Astrocyte of the hippocampus (primary cell): ENCODE data around the gene TSPYL4.

Source experiments
- DNase-seq: peaks from one replicate; pipeline ENCODE4 v3.0.0; 2011; ENCODE audit warnings: low read depth, low spot score

TSPYL4 gene

DNA sequence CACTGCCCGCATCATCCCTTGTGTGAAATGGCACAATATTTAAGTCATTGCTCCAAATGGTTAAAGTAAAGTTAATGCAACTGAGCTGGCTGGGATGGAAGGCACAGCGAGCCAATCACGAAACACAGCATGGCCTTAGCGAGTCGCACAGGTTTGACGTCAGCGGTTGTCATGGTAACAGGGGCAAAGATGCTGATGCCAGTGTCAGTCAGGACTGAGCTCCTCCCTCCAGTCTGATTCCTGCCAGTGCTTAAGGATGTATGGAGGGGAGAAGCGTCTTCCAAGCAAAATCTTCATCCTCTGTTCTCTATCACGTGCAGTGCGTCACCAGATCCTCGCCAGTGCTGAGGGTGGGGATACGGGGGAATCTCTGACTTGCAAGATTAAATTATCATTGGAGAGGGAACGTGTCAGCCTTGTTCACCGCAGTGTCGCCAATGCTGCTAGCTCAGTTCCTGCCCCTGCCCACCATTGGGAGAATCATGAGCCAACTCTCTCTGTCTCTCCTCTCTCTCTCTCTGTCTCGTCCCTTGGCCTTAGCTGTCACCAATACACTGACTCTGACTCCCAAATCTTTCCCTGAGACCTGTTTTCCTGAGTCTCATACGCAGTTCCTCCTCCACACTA is 24.5 kb downstream of the TSPYL4 start:
- peak; percentile 97 for DNase-seq

DNA sequence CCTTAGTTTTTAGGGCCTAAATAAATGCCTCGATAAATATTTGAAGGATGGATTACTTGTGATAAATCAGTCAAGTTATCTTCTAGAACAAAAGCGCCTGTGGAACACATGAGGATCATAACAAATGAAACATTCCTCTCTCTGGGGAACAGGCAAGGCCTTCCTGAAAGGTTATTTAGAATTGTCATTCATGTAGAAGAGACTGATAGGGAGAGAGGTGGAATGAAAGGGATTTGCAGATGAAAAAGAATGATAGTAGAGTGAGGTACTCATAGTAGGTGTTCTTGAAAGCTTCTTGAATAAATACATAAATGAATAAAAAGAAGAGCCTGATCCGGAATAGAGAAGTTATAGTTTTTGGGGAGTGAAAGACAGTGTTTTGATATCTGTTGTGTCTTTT is 30.5 kb downstream of the TSPYL4 start:
- DNase-seq: no peak

DNA sequence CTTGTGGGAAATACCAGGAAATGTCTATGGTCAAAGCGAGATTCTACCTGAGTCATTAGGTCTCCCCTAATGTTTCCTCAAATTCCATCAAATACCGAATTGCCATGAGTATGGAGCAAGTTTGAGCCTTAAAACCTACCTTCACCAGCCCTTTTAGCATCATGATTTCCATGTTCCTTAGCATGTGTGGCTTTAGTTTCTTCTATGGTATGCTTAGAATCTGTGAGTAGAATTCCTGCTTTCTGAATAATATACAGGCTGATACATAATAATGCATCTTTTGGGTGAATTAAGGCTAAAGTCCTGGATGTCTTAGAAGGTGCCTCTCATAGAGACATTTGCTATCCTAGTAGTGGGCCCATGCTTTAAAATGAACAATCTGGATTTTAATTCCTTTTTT is 32.0 kb downstream of the TSPYL4 start:
- DNase-seq: peak; percentile 4

DNA sequence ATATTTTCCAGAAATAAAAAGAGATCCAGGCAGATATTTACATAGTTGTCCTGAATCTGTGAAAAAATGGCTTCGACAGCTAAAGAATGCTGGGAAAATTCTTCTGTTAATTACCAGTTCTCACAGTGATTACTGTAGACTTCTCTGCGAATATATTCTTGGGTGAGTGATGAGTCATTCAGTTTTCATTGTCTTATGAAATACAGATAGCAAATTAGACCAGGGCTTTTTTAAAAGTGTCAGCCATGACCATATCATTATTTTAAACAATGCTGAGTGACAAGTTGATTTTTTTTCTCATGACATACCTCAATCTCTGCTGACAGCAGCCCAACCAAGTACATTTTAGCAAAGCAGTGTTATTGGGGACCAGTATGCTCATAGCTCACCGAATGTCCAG is 32.8 kb downstream of the TSPYL4 start:
- DNase-seq: peak; percentile 8

DNA sequence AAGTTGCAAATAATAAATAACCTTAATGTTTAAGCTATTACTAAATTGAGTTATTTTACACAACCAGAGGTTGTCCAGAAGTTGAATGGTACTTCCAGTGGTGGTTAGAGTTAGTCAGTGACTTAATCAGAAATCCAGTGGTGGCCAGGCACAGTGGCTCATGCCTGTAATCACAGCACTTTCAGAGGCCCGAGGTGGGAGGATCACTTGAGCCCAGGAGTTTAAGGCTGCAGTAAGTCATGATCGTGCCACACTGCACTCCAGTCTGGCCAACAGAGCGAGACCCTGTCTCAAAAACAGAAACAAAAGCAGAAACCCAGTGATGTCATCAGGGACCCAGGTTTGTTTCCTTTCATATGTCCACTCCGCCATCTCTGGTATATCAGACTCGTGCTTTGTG is 35.0 kb downstream of the TSPYL4 start:
- DNase-seq: no peak

DNA sequence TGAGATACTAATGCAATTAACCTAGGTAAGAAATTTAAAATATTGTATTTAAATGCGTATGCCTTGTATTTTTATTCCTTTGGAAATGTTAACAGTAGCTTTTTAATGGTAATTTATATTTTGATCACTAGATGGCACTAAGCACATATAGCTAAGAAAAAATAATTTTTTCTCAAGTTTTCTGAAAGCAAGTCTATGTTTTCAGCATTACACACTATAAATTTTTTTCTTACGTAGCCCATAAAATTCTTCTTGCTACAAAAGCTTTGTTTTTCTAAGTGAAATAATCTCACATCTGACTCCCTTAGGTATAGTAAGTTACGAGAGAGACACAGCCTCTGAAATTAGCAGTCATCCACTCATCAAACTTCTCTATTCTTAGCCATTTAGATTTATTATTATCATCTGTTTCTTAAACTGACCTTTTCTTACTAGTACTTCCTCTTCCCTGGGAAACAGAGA is 35.7 kb downstream of the TSPYL4 start:
- peak; percentile 18 for DNase-seq

DNA sequence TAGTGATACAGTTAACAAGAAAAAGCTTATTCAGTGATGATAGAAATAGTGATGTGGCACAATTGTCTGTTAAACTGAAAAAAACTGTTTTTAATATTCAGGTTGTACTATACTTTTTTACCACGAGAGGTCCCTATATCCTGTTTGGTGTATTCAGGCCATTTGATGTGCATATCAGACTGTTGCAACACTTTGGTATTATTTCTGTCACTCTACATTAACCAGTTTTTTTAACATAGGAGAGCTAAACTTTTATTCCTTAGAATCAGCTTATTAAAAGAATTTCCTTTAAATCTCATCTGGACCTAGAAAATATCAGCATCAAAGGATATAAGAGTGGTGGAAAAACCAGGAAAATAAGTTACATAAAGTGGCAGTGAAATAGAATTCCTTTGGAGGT is 36.8 kb downstream of the TSPYL4 start:
- peak; percentile 54 for DNase-seq

DNA sequence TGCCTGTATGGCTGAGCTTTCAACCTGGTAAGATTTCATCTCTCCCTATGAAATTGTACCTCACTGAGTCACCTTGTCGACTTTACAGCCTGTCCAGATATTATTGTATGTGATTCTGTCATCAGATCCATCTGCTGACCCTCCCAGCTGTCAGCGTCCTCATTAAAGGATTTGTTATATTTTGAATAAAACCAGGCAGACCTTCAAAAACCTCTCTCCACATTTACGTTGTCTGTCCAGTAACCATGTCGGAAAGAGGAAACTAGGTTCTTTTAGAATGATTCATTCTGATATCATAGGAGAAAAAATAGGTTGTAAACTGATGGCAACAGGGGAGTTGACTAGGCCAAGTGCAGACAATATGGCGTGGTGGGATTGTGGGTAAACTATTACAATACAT is 38.5 kb downstream of the TSPYL4 start:
- no peak for DNase-seq

DNA sequence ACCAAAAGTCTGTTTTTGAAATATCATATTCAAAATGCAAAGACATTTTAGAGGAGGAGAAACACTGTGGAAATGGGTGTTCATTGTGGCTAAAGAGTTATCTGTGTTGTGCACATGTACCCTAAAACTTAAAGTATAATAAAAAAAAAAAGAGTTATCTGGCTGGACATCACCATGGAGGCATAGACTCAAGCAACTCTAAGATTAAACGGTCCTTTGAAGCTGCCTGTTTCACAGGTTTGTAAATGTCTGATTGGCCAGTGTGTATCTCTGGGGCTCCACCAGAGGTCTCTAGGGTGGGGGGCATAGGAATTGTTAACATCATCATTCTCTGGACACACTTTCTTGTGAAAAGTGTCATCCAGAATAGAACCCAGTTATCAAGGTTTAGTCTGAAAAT is 39.2 kb downstream of the TSPYL4 start:
- no peak for DNase-seq

DNA sequence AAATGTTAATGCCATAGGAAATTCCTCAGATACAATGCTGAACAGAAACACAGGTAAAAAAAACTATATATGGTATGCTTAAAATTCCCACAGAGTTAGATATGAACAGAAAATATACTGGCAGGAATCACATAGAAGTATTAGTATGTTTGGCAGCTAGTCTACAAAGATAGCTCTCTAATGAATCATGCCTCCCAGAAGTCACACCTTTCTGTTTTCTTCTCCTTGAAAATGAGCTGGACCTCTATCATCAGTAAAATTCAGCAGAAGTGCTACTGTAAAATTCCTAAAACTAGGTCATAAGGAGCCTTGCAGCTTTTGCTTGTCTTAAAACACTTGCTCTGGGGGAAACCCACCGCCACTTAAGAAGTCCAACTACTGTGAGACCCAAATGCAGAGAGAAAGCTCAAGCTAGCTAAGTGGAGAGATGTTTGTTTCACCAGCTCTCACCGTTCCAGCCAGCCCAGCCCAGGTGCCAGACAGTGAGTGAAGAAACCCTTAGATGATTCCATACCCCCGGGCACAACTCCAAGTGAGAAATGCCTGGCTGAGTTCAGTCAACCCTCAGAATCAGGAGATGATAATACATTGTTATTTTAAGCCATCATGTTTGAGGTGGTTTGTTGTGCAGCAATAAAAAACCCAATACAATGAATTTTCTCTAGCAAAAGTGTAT is 43.0 kb downstream of the TSPYL4 start:
- peak; percentile 66 for DNase-seq

DNA sequence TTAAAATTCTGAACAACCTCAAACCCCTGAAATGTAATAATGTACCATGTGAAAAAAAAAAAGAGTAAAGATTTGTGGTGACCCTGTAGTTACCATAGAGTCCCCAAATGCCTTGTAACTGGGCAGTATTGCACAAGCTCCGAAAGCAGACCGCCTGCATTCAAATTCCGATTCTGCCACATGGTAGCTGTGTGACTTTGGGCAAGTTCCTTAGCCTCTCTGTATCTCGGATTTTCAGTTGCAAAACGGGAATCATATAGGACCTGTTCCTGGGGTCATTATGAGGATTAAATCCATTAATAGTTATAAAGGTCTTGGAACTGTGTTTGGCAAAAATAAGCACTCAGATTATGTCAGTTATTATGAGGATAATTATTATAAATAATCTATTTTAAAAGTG is 43.6 kb downstream of the TSPYL4 start:
- no peak for DNase-seq

DNA sequence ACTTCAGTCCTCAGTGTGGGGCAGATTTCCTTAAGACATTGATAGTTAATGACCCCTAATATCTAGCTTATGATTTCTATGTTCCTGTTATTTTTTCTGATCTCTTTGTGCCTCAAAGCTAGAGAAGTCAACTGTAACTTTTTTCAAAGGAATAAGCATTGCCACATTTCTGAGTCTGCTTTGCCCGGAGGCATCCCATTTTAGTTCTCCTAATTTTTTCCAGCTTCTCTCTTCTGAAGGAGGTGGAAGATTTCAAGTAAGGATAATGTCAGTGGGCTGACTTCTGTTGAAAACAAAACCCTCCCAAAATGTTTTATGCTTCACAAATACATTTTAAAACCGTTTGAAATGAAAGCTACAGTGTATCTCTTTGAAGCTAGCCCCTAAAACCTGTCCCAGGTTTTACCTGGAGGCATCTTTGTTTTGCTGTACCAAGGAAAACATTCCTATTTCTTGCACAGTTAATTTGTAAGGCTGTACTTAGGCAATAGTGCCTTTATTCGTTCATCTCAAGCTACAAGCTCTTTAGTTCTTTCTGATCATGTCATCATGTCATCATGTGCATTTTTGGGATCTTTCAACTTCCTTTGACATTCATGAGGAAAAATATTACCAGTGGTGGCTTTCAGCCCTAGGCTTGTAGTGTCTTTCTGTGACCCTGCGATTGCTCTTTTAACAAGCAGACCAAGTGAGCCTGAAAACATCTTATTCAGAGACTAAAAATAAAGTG is 45.7 kb downstream of the TSPYL4 start:
- no peak for DNase-seq

DNA sequence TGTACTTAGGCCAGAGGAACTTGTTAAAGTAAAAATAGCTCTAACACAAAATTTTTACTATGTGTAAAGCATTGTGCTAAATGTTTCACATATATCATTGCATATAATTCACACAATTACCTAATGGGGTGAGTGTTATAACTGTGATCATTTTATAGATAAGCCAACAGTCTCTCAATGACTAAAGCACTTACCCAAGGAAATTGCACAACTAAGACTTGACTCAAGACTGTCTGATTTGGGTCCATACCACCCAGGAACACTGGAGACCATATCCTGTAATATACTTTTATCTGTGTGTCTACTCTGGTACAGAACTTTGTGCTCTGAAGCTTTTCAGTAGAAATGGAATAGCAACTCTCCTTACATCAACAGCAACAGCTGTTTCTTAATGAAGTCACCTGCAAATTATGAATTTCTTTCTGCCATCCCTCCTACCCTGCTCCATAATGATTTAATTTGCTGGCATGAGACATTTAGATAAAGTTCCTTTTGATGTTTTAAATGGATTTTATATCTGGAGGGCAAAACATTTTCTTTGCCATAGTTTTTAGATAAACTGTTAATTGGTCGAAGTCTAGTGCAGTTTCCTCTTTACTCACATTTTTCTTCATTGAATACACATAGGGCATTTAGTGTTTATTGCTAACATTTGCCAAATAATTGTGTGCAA is 47.5 kb downstream of the TSPYL4 start:
- DNase-seq: no peak

DNA sequence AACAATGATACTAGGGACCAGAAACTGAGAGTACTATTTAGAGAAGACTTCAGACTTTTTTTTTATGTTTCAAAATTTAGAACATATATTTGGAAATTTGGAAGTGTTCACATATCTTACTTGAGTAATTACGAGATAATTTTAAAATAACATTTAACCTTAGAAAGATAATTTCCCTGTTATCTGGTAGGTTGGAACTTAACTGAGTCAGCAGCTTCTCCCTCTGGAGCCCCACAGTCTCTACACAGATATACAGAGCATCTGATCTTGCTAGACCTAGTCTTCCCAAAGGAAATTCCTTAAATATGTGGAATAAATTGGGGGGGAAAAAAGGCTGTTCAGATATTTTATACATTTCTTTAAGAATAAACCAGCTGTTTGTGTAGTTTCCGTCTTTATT is 48.6 kb downstream of the TSPYL4 start:
- no peak for DNase-seq

DNA sequence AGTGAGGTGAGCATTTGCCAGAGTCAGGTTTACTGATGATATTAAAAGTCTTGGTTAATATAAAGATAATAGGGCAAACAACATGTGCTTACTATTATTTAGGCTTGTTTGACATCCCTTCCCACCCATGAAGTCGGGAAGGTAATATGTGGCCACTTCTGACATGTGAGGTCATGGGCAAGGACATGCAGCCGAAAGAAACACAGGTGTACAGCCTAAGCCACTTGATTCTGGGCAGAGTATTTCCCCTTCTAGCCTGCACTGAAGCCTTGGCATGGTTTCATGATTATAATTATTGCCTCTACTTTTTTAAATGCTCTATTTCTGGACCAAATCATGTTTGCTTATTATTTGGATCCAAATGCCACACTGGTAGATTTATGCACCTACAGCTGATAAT is 52.3 kb downstream of the TSPYL4 start:
- DNase-seq: no peak

DNA sequence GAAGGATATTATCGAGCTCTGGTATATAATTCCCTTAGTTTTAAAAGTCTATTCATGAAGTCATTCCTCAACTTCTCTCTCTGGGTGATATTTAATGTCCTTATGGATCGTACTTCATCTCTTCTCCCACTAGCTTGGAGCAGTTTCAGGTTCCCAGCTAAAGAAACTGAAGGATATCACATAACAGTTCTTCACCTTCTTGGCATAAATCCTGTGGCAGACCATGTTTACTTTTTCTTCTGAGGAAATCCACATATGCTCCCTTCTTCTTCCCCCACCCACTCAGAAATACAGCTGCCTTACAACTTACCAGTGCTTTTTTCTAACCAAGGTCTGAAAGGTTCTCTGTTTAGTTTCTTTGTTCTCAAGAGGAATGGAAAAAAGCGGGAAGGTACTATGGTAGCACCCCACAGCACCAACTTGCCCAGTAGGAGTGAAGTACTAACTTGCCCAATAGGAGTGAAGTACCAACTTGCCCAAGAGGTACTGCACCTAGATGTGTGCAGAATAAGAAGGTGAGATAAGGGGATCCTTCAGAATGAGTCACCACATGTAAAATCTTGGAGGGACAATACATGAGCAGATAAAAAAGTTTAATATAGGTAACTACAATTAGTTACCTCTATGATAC is 53.1 kb downstream of the TSPYL4 start:
- DNase-seq: no peak
